IPS-20b (cell line): ENCODE data around the gene ROR1.

Experiments used
- H3K27ac ChIP-seq: one replicate; pipeline ENCODE4 v1.5.1; 2013; ENCODE audit warnings: low read length
- H3K27me3 ChIP-seq: 2 replicates; pipeline ENCODE4 v1.6.1; 2013; ENCODE audit warnings: mild to moderate bottlenecking, low read length, inconsistent platforms; ENCODE audit not compliant: insufficient read depth
- H3K36me3 ChIP-seq: 2 replicates; pipeline ENCODE4 v1.6.1; 2013; ENCODE audit warnings: low read depth, mild to moderate bottlenecking, inconsistent platforms, low read length, moderate library complexity; ENCODE audit not compliant: insufficient read depth
- H3K4me1 ChIP-seq: 2 replicates; pipeline ENCODE4 v1.6.1; 2013; ENCODE audit warnings: mild to moderate bottlenecking, control low read depth, inconsistent platforms, low read length, moderate library complexity; ENCODE audit not compliant: insufficient read depth
- H3K4me3 ChIP-seq: 2 replicates; pipeline ENCODE4 v1.5.1; 2013; ENCODE audit warnings: mild to moderate bottlenecking, low read length, inconsistent platforms
- H3K9ac ChIP-seq: 2 replicates; pipeline ENCODE4 v1.6.1; 2013; ENCODE audit warnings: low read depth, mild to moderate bottlenecking, inconsistent platforms, low read length, moderate library complexity
- H3K9me3 ChIP-seq: 2 replicates; pipeline ENCODE4 v1.6.1; 2013; ENCODE audit warnings: mild to moderate bottlenecking, low read depth, low read length, inconsistent platforms; ENCODE audit not compliant: insufficient read depth

Gene ROR1

DNA sequence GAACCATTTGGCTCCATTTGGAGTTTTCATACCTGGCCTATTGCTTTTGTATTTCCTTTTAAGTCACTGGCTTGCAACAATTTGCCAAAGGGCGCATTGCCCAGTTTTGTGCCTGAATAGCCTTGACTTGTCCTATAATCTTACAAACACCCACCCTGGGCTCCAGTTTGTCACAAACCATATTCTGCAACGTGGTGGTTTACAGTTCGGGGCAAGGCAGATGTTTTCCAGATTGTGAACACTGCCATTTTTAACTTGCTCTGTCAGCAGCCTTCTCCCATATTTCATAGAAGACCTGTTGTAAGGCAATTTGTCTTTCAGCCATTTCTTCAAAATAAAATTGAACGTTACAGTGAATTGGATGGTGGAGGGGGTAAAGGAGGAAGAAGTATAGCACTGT is 376.4 kb downstream of the ROR1 start:
- Histone ChIP-seq H3K4me3 (no peak overlapping the region), H3K9me3 (no peaks in the 10 kb centered on the region), H3K36me3 (peaks cover 12% of the 10 kb centered on the region), H3K9ac (no peak overlapping the region), H3K4me1 (peaks cover 11% of the 10 kb centered on the region; the same call in 1 of the 2 replicates), H3K27ac (no peak overlapping the region), H3K27me3 (no peaks in the 10 kb centered on the region)

DNA sequence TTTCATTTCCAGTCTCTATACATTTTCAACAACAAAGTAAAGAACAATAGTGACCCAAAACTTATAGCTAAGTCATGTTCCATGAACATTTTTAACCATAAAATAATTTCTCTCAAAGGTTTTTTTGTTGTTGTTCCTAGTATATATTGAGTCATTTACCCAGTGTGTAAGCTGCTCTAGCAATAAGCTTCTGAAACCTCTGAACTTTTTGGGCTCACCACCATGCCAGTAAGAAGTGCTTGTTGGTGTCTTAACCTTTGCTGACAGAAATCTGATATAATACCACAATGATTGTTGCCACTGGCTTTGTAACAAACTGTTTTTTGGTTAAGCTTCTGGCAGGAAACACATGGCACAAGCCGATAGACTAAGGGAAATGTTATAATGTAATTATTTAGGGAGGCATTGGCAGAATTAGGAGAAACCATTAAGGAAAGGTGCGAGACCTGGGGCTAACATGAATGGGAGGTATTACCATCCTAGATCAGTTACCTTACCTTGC is 377.0 kb downstream of the ROR1 start:
- H3K4me1 ChIP-seq: peaks cover 13% of the 10 kb centered on the region; the same call in 1 of the 2 replicates
- no peak overlapping the region for H3K9ac ChIP-seq
- H3K4me3 ChIP-seq: no peak overlapping the region
- peaks cover 7% of the 10 kb centered on the region; the same call in 1 of the 2 replicates for H3K36me3 ChIP-seq
- H3K27ac ChIP-seq: no peak overlapping the region
- H3K9me3 ChIP-seq: no peaks in the 10 kb centered on the region
- no peaks in the 10 kb centered on the region for H3K27me3 ChIP-seq

DNA sequence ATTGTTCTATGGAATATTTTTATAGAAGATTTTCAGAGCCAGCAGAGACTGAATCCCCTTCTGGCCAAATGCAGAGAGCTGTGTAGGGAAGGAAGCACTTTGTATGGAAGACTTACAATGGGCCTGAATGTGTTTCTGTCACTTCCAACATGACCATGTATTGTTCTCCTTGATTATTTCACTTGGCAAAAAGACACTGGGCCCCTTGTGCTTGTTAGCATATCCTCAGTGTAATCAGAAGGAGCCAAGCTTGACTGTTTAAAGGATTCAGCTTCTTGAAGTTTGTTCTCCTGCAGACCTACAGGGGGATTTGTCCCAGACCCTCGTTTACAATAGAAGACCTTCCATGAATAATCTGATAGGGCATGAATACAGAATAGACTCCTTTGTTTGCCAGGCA is 381.5 kb downstream of the ROR1 start:
- Histone ChIP-seq H3K9me3 (no peaks in the 10 kb centered on the region), H3K27ac (no peak overlapping the region), H3K4me1 (peaks cover 5% of the 10 kb centered on the region; the same call in 1 of the 2 replicates), H3K9ac (no peak overlapping the region), H3K36me3 (peaks cover 25% of the 10 kb centered on the region), H3K4me3 (no peak overlapping the region), H3K27me3 (no peaks in the 10 kb centered on the region)

DNA sequence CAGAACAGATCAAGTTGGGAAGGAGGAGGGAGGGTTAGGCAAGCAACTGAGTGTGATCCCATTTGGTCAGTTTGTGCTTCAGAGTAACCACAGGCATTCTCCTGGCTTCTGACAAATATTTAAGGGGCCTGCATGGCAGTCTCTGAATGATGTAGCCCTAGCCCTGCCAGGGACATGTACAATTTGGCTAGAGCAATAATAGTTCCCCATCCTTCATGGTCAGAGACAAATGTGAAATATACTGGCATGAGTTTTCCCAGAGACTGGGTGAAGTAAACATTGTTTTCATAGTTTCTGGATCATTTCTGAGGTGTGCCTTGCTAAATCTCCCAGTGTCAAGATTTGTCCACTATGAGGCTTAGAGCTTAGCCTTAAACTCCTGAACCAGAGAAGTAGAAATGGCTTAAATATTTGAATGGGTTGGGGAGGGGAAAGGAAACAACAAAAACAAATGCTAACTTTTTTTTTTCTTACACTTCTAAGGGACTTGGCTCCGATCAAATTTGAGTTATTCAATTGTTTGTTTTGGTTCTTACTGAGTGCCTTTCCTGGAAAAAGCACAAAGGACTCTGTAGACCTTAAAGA is 387.6 kb downstream of the ROR1 start:
- no peaks in the 10 kb centered on the region for H3K4me1 ChIP-seq
- H3K27me3 ChIP-seq: no peaks in the 10 kb centered on the region
- no peak overlapping the region for H3K4me3 ChIP-seq
- no peak overlapping the region for H3K9ac ChIP-seq
- H3K36me3 ChIP-seq: peaks cover 49% of the 10 kb centered on the region
- no peak overlapping the region for H3K27ac ChIP-seq
- H3K9me3 ChIP-seq: no peaks in the 10 kb centered on the region

DNA sequence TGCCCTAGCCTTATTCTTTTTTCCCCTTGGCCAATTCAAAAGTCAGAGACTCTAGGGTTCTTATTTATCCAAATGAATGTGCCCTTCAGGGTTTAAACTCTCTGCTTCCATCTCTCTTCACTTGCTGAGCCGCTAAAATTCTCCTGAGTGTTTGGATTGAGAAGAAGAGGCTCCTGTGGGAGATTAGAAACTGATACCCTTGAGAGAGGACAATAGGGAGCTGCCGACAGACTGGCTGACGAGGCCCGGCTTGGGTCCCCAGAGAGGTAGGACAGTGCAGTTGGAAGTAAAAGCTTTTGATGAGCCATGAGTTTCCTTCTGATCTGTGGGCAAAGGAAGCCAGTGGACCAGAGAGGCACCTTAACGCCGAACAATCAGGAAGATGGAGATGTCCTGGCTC is 388.3 kb downstream of the ROR1 start:
- Histone ChIP-seq H3K36me3 (peaks cover 56% of the 10 kb centered on the region), H3K4me1 (no peaks in the 10 kb centered on the region), H3K9me3 (no peaks in the 10 kb centered on the region), H3K27me3 (no peaks in the 10 kb centered on the region), H3K9ac (no peak overlapping the region), H3K4me3 (no peak overlapping the region), H3K27ac (no peak overlapping the region)

DNA sequence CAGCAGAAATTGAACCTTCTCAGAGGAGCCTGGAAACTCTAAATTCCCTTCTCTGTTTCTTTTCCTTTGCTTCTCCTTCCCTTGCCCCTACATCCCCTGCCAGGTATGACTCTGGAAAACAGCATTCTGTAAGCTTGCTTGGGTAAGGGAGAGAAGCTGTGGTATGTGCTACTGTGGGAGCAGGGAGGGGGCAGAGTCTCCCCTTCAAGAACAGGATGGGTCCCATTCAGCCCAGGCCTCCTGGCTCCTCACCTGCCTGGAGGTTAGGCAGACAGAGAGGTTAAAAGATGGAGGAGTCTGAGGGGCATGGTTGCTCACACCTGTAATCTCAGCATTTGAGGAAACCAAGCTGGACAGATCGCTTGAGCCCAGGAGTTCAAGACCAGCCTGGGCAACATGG is 389.0 kb downstream of the ROR1 start:
- no peaks in the 10 kb centered on the region for H3K27me3 ChIP-seq

DNA sequence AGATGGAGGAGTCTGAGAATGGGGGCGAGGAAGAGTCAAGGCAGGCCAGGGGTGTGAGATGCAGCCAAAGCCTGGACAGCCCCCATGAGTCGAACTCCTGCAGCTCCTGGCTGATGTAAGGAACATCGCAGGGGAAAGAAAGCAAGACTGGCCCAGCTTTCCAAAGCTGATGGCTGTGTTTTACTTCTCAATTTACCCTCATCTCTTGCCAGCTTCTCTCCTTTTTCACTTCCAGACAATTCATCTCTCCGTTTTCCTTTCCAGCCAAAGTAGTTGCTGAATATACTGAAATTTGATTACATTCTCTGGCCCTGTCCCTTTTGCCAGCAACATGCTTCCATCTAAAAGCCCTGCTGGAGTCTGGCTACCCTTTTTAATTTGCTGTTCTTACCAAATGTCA is 389.6 kb downstream of the ROR1 start:
- Histone ChIP-seq H3K9me3 (no peaks in the 10 kb centered on the region), H3K27me3 (no peaks in the 10 kb centered on the region), H3K4me1 (no peaks in the 10 kb centered on the region), H3K9ac (no peak overlapping the region), H3K36me3 (peaks cover 65% of the 10 kb centered on the region), H3K4me3 (no peak overlapping the region), H3K27ac (no peak overlapping the region)

More for the DNA sequence above, 389.0 kb downstream of the ROR1 start:
- Histone ChIP-seq H3K36me3 (peaks cover 63% of the 10 kb centered on the region), H3K27ac (no peak overlapping the region), H3K9ac (no peak overlapping the region), H3K4me3 (no peak overlapping the region), H3K9me3 (no peaks in the 10 kb centered on the region), H3K4me1 (no peaks in the 10 kb centered on the region)

DNA sequence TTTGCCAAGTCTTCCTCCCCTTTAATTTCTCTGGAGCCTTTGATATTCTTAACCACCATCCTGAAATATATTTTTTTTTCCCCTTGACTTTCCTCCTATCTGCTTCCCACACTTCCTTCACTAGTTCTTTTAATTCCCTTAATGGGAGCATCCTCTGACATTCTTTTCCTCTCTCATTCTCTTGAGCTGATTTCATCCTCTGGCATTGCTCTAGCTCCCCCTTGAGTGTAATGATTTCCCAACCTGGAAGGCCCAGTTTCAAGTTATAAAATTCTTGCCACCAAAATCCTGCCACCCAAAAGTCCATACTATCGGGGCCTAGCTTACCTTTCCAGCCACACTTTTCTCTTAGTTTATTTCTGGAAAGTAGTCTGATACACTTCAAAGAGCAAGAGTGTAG is 390.2 kb downstream of the ROR1 start:
- no peaks in the 10 kb centered on the region for H3K4me1 ChIP-seq
- no peaks in the 10 kb centered on the region for H3K27me3 ChIP-seq
- H3K9ac ChIP-seq: no peak overlapping the region
- no peak overlapping the region for H3K4me3 ChIP-seq
- peaks cover 4% of the 10 kb centered on the region; the same call in 1 of the 2 replicates for H3K9me3 ChIP-seq
- H3K27ac ChIP-seq: no peak overlapping the region
- peaks cover 65% of the 10 kb centered on the region for H3K36me3 ChIP-seq

DNA sequence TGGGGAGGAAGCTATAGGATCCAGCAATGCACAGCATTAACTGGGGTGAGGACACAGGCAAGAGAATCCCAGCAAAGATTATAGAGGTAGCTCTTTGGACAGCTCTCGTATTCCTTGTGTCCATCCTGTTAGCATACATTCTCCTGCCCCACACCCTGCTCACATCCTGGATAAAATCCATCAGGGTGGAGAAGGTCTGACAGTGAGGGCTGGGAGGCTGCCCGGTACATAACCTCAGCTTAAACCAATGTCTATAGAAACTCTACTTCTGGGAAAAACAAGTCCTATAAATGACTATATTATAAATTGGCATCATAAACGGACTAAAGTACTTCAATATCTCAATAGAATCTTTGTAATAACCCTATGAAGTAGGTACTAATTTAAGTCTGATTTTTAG is 392.8 kb downstream of the ROR1 start:
- H3K4me3 ChIP-seq: no peak overlapping the region
- no peaks in the 10 kb centered on the region for H3K27me3 ChIP-seq
- H3K9me3 ChIP-seq: peaks cover 6% of the 10 kb centered on the region; the same call in 1 of the 2 replicates
- no peak overlapping the region for H3K27ac ChIP-seq
- H3K36me3 ChIP-seq: peaks cover 45% of the 10 kb centered on the region
- 0 out of 2 replicates have a peak, but pooled peaks cover 2% of the 10 kb centered on the region for H3K4me1 ChIP-seq
- H3K9ac ChIP-seq: no peak overlapping the region

DNA sequence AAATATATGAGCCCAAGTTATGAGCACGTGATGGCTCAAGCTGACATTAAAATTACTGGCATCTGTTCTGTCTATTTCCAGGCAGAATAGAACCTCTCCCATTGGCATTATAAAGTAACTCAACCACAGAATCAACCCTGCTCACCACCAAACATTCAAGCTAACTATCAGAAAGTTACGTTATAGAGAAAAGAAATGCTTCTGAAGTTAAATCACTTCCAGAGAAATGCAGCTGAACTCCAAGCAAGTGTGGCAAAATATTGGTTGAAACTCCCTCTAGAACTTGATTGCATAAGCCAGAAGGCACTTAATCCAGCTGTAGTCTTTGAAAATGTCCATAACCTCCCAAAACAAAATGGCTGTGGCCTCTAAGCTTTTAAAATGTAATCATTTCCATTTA is 393.4 kb downstream of the ROR1 start:
- Histone ChIP-seq H3K36me3 (peaks cover 40% of the 10 kb centered on the region), H3K9ac (no peak overlapping the region), H3K27me3 (no peaks in the 10 kb centered on the region), H3K4me1 (0 out of 2 replicates have a peak, but pooled peaks cover 2% of the 10 kb centered on the region), H3K9me3 (peaks cover 6% of the 10 kb centered on the region; the same call in 1 of the 2 replicates), H3K27ac (no peak overlapping the region), H3K4me3 (no peak overlapping the region)

DNA sequence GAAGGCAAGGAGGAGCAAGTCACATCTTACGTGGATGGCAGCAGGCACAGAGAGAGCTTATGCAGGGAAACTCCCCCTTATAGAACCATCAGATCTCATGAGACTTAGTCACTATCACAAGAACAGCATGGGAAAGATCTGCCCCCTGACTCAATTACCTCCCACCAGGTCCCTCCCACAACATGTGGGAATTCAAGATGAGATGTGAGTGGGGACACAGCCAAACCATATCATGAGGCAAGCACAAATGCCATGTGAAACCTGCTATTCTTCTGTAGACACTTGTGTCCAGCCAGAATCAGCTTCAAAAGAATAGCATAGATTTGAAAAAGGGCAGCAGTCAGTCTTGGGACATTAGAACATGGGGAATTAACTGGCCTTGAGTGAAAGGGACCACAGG is 397.4 kb downstream of the ROR1 start:
- Histone ChIP-seq H3K4me3 (no peak overlapping the region), H3K27ac (no peak overlapping the region), H3K36me3 (peaks cover 41% of the 10 kb centered on the region), H3K9ac (no peak overlapping the region), H3K9me3 (peaks cover 6% of the 10 kb centered on the region; the same call in 1 of the 2 replicates), H3K4me1 (0 out of 2 replicates have a peak, but pooled peaks cover 2% of the 10 kb centered on the region), H3K27me3 (no peaks in the 10 kb centered on the region)

DNA sequence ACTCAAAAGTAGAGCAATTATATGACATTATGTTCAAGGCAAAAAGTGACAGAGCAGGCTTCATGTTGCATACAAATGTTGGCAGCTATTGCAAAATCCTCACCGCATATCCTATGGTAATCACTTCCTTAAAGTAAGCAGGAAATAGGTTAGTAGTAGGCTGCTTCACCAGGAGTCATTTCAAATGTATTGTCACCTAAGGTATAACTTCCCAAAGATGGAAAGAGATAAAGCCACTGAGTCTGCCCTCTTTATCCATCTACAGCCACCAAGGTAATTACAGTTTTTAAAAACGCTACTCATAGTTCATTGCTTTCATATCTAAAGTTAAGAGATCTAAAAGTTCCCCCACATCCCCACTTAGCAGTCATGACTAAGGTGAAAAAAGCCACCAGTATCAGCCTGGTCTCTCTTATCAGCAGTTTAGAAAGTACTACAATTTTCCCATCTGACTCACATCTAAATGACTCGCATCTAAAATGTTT is 398.0 kb downstream of the ROR1 start:
- Histone ChIP-seq H3K36me3 (peaks cover 42% of the 10 kb centered on the region), H3K9ac (no peak overlapping the region), H3K9me3 (peaks cover 6% of the 10 kb centered on the region; the same call in 1 of the 2 replicates), H3K4me1 (0 out of 2 replicates have a peak, but pooled peaks cover 2% of the 10 kb centered on the region), H3K27me3 (no peaks in the 10 kb centered on the region), H3K27ac (no peak overlapping the region), H3K4me3 (no peak overlapping the region)
